Measurements from ENCODE around the gene TIMM22. TPM values are rescaled to one million over a fixed set of nuclear protein-coding genes. Genes with fewer than 3 reads are reported as not detected.

TIMM22 gene
- total RNA-seq, 6 donors from 2014 or later: 6.3 to 13.5 (median 8.9) TPM

DNA sequence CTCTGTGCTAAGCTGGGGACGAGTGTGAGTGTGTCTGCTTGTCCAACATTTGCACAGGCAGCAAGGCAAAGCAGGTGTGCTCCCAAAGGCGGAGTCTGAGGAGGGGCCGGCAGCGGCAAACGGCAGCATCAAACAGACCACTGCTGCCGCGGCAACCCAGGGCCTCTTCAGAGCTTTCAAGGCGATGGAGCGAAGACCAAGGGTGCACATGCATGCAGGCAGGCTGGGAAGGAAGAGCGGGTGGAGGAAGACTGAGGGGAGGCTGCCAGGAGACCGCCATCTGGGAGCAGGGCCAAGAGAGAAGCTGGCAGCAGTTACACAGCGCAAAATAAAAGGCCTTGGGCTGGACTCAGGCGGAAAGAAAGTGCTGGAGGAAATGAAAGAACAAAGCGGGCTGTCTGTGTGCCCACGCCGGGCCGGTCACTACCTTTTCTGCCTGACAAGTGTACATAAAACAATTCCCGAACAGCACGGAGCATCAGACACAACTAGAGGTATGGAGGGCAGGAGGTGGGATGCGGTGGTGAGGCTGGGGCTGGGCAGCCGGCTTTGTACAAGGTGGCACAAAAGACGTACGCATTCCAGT lies 8.5 kb downstream of the TIMM22 start:
- 40 to 46% methylated on average over 23 of the region's 23 CpGs for WGBS, 2 donors
- no peak for ATAC-seq (ENCODE audit: low FRiP score in 2 of 2)
- peak in 1 of 2 donors; percentile 60 for DNase-seq
- TF ChIP-seq POLR2A (IDR thresholded peaks at IDR 0.05): no peak
- TF ChIP-seq POLR2AphosphoS5 (IDR thresholded peaks at IDR 0.05): no peak
- TF ChIP-seq, protein P1, sequence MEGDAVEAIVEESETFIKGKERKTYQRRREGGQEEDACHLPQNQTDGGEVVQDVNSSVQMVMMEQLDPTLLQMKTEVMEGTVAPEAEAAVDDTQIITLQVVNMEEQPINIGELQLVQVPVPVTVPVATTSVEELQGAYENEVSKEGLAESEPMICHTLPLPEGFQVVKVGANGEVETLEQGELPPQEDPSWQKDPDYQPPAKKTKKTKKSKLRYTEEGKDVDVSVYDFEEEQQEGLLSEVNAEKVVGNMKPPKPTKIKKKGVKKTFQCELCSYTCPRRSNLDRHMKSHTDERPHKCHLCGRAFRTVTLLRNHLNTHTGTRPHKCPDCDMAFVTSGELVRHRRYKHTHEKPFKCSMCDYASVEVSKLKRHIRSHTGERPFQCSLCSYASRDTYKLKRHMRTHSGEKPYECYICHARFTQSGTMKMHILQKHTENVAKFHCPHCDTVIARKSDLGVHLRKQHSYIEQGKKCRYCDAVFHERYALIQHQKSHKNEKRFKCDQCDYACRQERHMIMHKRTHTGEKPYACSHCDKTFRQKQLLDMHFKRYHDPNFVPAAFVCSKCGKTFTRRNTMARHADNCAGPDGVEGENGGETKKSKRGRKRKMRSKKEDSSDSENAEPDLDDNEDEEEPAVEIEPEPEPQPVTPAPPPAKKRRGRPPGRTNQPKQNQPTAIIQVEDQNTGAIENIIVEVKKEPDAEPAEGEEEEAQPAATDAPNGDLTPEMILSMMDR (IDR thresholded peaks at IDR 0.05): no peak
- TF ChIP-seq EP300 (IDR thresholded peaks at IDR 0.05): no peak
- Histone ChIP-seq H3K9me3 (no peaks in the 10 kb centered on the region), H3K4me3 (peak overlapping the region in 1 of 4 donors; percentile 1), H3K4me1 (peaks cover 57 to 78% (median 63%) of the 10 kb centered on the region in 4 donors), H3K36me3 (peaks cover 23 to 95% (median 78%) of the 10 kb centered on the region in 4 donors), H3K27me3 (no peaks in the 10 kb centered on the region), H3K27ac (peak overlapping the region; percentile 50 to 84 (median 78))

DNA sequence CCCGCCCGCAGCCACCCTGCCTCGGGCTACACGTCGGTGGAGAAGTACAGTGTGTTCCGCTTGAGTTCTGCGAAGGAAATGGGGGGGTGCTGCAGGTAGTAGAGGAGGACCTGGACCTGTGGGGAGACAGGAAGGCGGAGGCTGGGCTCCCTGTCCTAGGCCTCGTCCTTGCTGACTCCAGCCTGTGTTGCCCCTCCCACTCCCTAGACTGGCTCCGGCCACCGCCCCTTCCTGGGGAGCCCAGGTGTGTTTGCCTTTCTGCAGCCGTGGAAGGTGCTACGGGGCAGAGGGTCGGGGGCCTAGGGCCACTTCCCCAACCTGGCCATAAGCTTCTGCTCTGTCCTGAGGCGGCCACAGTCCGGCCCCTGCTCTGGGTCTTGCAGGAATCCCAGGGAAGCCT lies 9.1 kb downstream of the TIMM22 start:
- peak in 1 of 2 donors; percentile 62 for DNase-seq
- Histone ChIP-seq H3K4me3 (peak overlapping the region in 1 of 4 donors; percentile 1), H3K27ac (peak overlapping the region; percentile 50 to 84 (median 78)), H3K4me1 (peaks cover 56 to 76% (median 58%) of the 10 kb centered on the region in 4 donors), H3K36me3 (peaks cover 22 to 96% (median 81%) of the 10 kb centered on the region in 4 donors), H3K9me3 (no peaks in the 10 kb centered on the region), H3K27me3 (no peaks in the 10 kb centered on the region)
- ATAC-seq (ENCODE audit: low FRiP score in 2 of 2): no peak
- WGBS, 2 donors: 56 to 57% methylated on average over 13 to 16 of the region's 16 CpGs
- TF ChIP-seq POLR2A (IDR thresholded peaks at IDR 0.05) (no peak), EP300 (IDR thresholded peaks at IDR 0.05) (no peak), POLR2AphosphoS5 (IDR thresholded peaks at IDR 0.05) (no peak)
- TF ChIP-seq, protein P1 (IDR thresholded peaks at IDR 0.05): no peak

DNA sequence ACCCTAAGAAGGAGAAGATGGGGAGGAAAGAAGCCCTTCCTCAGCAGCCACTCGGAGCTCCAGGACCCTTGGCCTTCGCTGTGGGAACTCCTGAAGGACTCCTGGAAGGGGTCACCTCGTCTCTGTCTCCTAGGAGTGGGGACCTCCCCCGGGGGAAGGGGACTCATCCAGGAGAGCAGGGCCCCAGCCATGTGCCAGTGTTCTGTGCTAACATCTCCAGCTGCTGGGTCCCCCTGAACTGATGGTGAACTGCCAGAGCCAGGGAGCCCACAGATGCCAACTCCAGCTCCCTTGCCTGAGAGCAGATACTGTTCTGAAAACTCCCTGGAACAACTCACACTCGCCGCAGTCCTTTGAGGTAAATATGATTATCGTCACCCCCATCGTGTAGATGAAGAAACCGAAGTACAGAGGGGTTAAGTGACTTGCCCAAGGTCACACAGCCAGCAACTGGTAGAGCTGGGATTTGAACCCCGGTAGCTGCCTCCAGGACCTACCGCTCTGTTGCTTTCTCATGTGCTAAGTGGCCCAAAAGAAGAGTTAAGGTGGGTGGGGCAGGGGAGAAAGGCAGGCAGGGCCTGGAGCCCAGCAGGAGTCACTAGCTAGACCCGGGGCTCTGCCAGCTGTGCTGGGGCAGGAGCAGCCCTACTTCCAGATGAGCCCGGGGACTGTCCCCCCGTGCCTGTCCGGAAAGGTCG lies 10.5 kb downstream of the TIMM22 start:
- no peak for TF ChIP-seq POLR2AphosphoS5 (IDR thresholded peaks at IDR 0.05)
- no peak for TF ChIP-seq POLR2A (IDR thresholded peaks at IDR 0.05)
- no peak for TF ChIP-seq EP300 (IDR thresholded peaks at IDR 0.05)
- TF ChIP-seq, protein P1 (IDR thresholded peaks at IDR 0.05): no peak
- Histone ChIP-seq H3K4me1 (peaks cover 42 to 62% (median 45%) of the 10 kb centered on the region in 4 donors), H3K27ac (peak overlapping the region; percentile 50 to 84 (median 65)), H3K27me3 (no peaks in the 10 kb centered on the region), H3K36me3 (peaks cover 23 to 97% (median 85%) of the 10 kb centered on the region in 4 donors), H3K4me3 (no peak overlapping the region), H3K9me3 (no peaks in the 10 kb centered on the region)
- peak in 1 of 2 donors; percentile 2 for ATAC-seq (ENCODE audit: low FRiP score in 2 of 2)
- 90 to 91% methylated on average over 12 of the region's 16 CpGs for WGBS, 2 donors
- DNase-seq: peak in 1 of 2 donors; percentile 60

DNA sequence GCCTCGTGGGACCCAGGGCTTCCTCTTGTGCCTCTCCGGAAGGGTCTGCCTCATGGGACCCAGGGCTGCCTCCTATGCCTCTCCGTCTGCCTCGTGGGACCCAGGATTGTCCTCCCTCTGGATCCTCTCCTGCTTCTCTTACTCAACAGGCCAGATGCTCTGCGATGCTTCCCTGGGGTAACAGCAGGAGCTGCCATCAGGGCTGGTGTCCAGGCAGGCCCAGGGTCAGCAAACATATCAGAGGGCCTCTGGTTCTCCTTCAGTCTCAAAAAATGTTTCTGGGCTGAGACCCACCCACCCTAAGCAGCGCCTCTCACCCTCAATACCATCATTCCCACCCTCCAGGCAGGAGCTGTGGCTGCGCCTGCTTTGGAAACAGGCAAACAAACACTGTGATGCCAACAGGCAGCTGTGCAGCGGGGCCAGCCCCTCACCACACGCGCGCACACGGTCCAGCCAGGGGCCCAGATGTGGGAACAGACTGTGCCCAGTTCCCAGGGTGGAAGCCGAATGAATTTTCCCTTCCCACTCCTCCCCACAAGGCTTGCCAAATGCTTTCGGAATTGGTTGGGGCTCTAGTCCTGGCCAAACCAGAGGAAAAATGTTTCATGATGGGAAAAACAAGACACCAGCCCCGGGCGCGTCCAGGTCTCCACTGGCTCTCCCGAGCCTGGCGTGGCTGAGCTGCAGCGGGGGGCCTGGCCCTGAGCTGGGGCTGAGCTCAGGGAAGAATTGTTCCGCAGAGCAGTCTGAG lies 11.3 kb downstream of the TIMM22 start:
- TF ChIP-seq, protein P1 (IDR thresholded peaks at IDR 0.05): no peak
- peak in 1 of 2 donors; percentile 30 for TF ChIP-seq POLR2AphosphoS5 (IDR thresholded peaks at IDR 0.05)
- TF ChIP-seq EP300 (IDR thresholded peaks at IDR 0.05): peak in 1 of 4 donors; percentile 27
- no peak for TF ChIP-seq POLR2A (IDR thresholded peaks at IDR 0.05)
- DNase-seq (peak in 1 of 2 donors; percentile 80), ATAC-seq (ENCODE audit: low FRiP score in 2 of 2) (peak; percentile 27 to 78)
- Histone ChIP-seq H3K27ac (peak overlapping the region; percentile 50 to 84 (median 65)), H3K9me3 (no peaks in the 10 kb centered on the region), H3K36me3 (peaks cover 28 to 97% (median 85%) of the 10 kb centered on the region in 4 donors), H3K4me1 (peaks cover 38 to 58% (median 39%) of the 10 kb centered on the region in 4 donors), H3K4me3 (no peak overlapping the region), H3K27me3 (no peaks in the 10 kb centered on the region)
- 77 to 95% methylated on average over 10 to 21 of the region's 21 CpGs for WGBS, 2 donors

Data from upper lobe of left lung (tissue), 6 donors.